Heart left ventricle (tissue), 16 donors: ENCODE results near the gene GTF2E1. TPM values are rescaled to one million over a fixed set of nuclear protein-coding genes. Genes with fewer than 3 reads are reported as not detected.

ENCODE experiments used
- ATAC-seq, 4 donors: fragments of 200-7000 bp; cut with Tn5 transposase; one replicate each; pipeline ENCODE4 v1.9.1; 2020 to 2022; ENCODE audit warnings: moderate library complexity in 4 of 4, mild to moderate bottlenecking in 3 of 4, moderate number of reproducible peaks in 1 of 4
- DNase-seq, 5 donors: peaks; one replicate each; pipeline ENCODE4 v3.0.0-alpha.2; 2020
- H3K27ac ChIP-seq, 12 donors: fragments of 200-600 bp; sonication (generic) in 4 of 12; one replicate each; pipeline versions ENCODE4 v1.5.0 to v1.8.0; 2016 to 2022; ENCODE audit warnings: mild to moderate bottlenecking in 2 of 12
- H3K27me3 ChIP-seq, 9 donors: fragments of 200-600 bp; sonication (generic) in 2 of 9; one replicate each; pipeline versions ENCODE4 v1.5.1 to v1.8.0; 2016 to 2022; ENCODE audit warnings: mild to moderate bottlenecking in 3 of 9
- H3K36me3 ChIP-seq, 9 donors: fragments of 200-600 bp; sonication (generic) in 2 of 9; one replicate each; pipeline versions ENCODE4 v1.5.0 to v1.8.0; 2018 to 2022; ENCODE audit warnings: mild to moderate bottlenecking in 2 of 9
- H3K4me1 ChIP-seq, 12 donors: fragments of 200-600 bp; sonication (generic) in 4 of 12; one replicate each; pipeline versions ENCODE4 v1.5.0 to v1.8.0; 2016 to 2022; ENCODE audit warnings: mild to moderate bottlenecking in 3 of 12
- H3K4me3 ChIP-seq, 12 donors: fragments of 200-600 bp; sonication (generic) in 4 of 12; one replicate each; pipeline versions ENCODE4 v1.5.0 to v1.8.0; 2017 to 2022; ENCODE audit warnings: mild to moderate bottlenecking in 9 of 12, moderate library complexity in 4 of 12
- H3K9me3 ChIP-seq, 12 donors: fragments of 200-600 bp; sonication (generic) in 4 of 12; one replicate each; pipeline versions ENCODE4 v1.5.0 to v1.8.0; 2016 to 2022; ENCODE audit warnings: mild to moderate bottlenecking in 1 of 12
- CTCF ChIP-seq, 12 donors: fragments of 200-600 bp; sonication (generic) in 4 of 12; IDR thresholded peaks; one replicate each; pipeline versions ENCODE4 v1.5.0 to v1.8.0; 2018 to 2022; ENCODE audit warnings: antibody characterized with exemption in 12 of 12, mild to moderate bottlenecking in 5 of 12
- POLR2A ChIP-seq, 2 donors: fragments of 450-650 bp; IDR thresholded peaks; one replicate each; pipeline ENCODE4 v1.6.1; 2017; ENCODE audit warnings: antibody characterized with exemption in 2 of 2, mild to moderate bottlenecking in 2 of 2, moderate library complexity in 2 of 2
- WGBS, 4 donors: extraction: QIAGEN DNeasy Blood & Tissue Kit in 2 of 4; methylation state at CpG; one replicate each; pipeline versions ENCODE4 v1.1.5 to v1.1.7; 2013 to 2018; 5-methylcytosine and 5-hydroxymethylcytosine counted together
- intact Hi-C, 10 donors: fragments of 100-400 bp; cut with DNase I; formaldehyde crosslinking; loops; one replicate each; pipeline versions ENCODE4 v1.11.1 to v1.14.2; 2022
- polyA plus RNA-seq, 2 donors: library from polyadenylated mRNA; stranded (reverse); fragments of 200-250 nt; gene quantifications; one replicate each; pipeline ENCODE4 v1.2.3, GENCODE V29; 2013
- total RNA-seq, 9 donors: library from RNA; depleted of rRNA in 2 of 9; stranded (reverse); fragments of >200 nt in 2 of 9; fragmentation: NEBNext Ultra II Directional in 3 of 9; extraction: Animal tissue kit (Norgen Biotek cat#: 25700) in 3 of 9; gene quantifications; one replicate each; pipeline versions ENCODE4 v1.1.0 to v1.2.4, GENCODE V29; 2016 to 2023
- donor health status: ischemic (EF 13 %, LVEDD 7.1; RV severe dilation, severe dysfunction).
- donor health status: healthy with polysubstance abuse.
- donor health status: DM: no; HTN: yes; CAD: no.
- donor health status: DM: no; HTN: no; CAD: no.
- donor health status: ischemic (EF 25% LVEDD 6.9; RV normal size, moderate dysfunction).
- donor health status: ischemic (EF 25% LVEDD 5.7; RV mildly dilated, moderate dysfunction).
- donor health status: healthy.
- donor health status: DM: yes; HTN: yes; CAD: no.
- donor health status: ischemic (EF 35%, LVEDD 5.7; RV mildly dilated, moderate dysfunction).
- donor health status: nonischemic (EF 11% LVEDD 7.7; RV severe dilation, severe dysfunction).
- donor health status: DM: yes; HTN: yes; CAD: no.
- donor health status: PGD.
- donor health status: ischemic (EF 29% LVEDD 5.4; RV normal size, mild dysfunction).
- donor health status: nonischemic (EF 23%, LVEDD 6.1; RV moderate dilation, normal function).

Gene GTF2E1
- total and polyA plus RNA-seq, 11 donors, result 3.7 to 15.1 (median 10.8) TPM

GRCh38 chr3:120823156-120823555 lies 80.6 kb downstream of the GTF2E1 start:
- no peak for DNase-seq
- 80 to 85% (median 81%) methylated on average over 3 of the region's 3 CpGs for WGBS, 4 donors

GRCh38 chr3:120824613-120825012 lies 82.1 kb downstream of the GTF2E1 start:
- H3K27ac ChIP-seq, result no peak overlapping the region
- H3K4me3 ChIP-seq, result no peak overlapping the region
- no peaks in the 10 kb centered on the region for H3K9me3 ChIP-seq
- H3K4me1 ChIP-seq, result no peaks in the 10 kb centered on the region
- WGBS, 4 donors, result 22 to 83% (median 44%) methylated on average over 1 of the region's 1 CpG
- intact Hi-C loops, result no loop called here
- TF ChIP-seq POLR2A (IDR thresholded peaks at IDR 0.05) (no peak), CTCF (IDR thresholded peaks at IDR 0.05) (no peak)
- H3K27me3 ChIP-seq, result no peaks in the 10 kb centered on the region
- no peak for DNase-seq
- ATAC-seq, result no peak
- H3K36me3 ChIP-seq, result no peaks in the 10 kb centered on the region

More at GRCh38 chr3:120823156-120823555, 80.6 kb downstream of the GTF2E1 start:
- ATAC-seq, result no peak
- intact Hi-C loops, result no loop called here
- Histone ChIP-seq H3K4me1 (no peaks in the 10 kb centered on the region), H3K27me3 (peaks cover 0 to 6% (median 0%) of the 10 kb centered on the region in 9 donors), H3K9me3 (no peaks in the 10 kb centered on the region), H3K36me3 (no peaks in the 10 kb centered on the region), H3K4me3 (no peak overlapping the region), H3K27ac (no peak overlapping the region)
- no peak for TF ChIP-seq CTCF (IDR thresholded peaks at IDR 0.05)
- TF ChIP-seq POLR2A (IDR thresholded peaks at IDR 0.05), result no peak

GRCh38 chr3:120828796-120829195 lies 86.3 kb downstream of the GTF2E1 start:
- no peaks in the 10 kb centered on the region for H3K4me1 ChIP-seq
- intact Hi-C loops, result no loop called here
- WGBS, 4 donors, result 45 to 72% (median 59%) methylated on average over 1 of the region's 1 CpG
- H3K27me3 ChIP-seq, result peaks cover 0 to 5% (median 0%) of the 10 kb centered on the region in 9 donors
- no peak for ATAC-seq
- TF ChIP-seq POLR2A (IDR thresholded peaks at IDR 0.05) (no peak), CTCF (IDR thresholded peaks at IDR 0.05) (no peak)
- H3K36me3 ChIP-seq, result no peaks in the 10 kb centered on the region
- H3K9me3 ChIP-seq, result no peaks in the 10 kb centered on the region
- DNase-seq, result no peak
- H3K4me3 ChIP-seq, result no peak overlapping the region
- no peak overlapping the region for H3K27ac ChIP-seq

- H3K36me3 ChIP-seq, result no peaks in the 10 kb centered on the region
- DNase-seq (no peak), ATAC-seq (no peak)
- H3K4me1 ChIP-seq, result no peaks in the 10 kb centered on the region
- H3K4me3 ChIP-seq, result no peak overlapping the region
- no peaks in the 10 kb centered on the region for H3K9me3 ChIP-seq
- intact Hi-C loops, result no loop called here
- no peak for TF ChIP-seq POLR2A (IDR thresholded peaks at IDR 0.05)
- no peak for TF ChIP-seq CTCF (IDR thresholded peaks at IDR 0.05)
- no peak overlapping the region for H3K27ac ChIP-seq
- WGBS, 4 donors, result 70 to 79% (median 71%) methylated on average over 4 of the region's 4 CpGs
- H3K27me3 ChIP-seq, result peaks cover 0 to 5% (median 0%) of the 10 kb centered on the region in 9 donors
Measured at GRCh38 chr3:120831066-120831465, 88.5 kb downstream of the GTF2E1 start.

Other genes starting within 250 kb of the GTF2E1 start
- gene NDUFB4, start 146.4 kb upstream of the GTF2E1 start, total RNA-seq, result 100 to 1,000 TPM; 283 to 596 (median 505) TPM
- gene NDUFB4, start 146.4 kb upstream of the GTF2E1 start, polyA plus RNA-seq, result 100 to 1,000 TPM; 477 to 899 TPM
- under 1 TPM in 3 of 9 donors, not detected in 6; 0.16 to 0.62 (median 0.56) TPM for gene HGD, start 60.5 kb upstream of the GTF2E1 start, total RNA-seq
- not detected for gene HGD, start 60.5 kb upstream of the GTF2E1 start, polyA plus RNA-seq
- 10 to 100 TPM in 8 of 9 donors, 1 to 10 TPM in 1; 6.8 to 28.3 (median 17.5) TPM for gene RABL3, start 228 bp upstream of the GTF2E1 start, total RNA-seq
- gene RABL3, start 228 bp upstream of the GTF2E1 start, polyA plus RNA-seq, result 10 to 100 TPM in 1 of 2 donors, 1 to 10 TPM in 1; 3.1 to 23.1 TPM
- gene STXBP5L, start 165.5 kb downstream of the GTF2E1 start, total RNA-seq, result under 1 TPM in 1 of 9 donors, not detected in 8; 0.10 TPM
- not detected for gene STXBP5L, start 165.5 kb downstream of the GTF2E1 start, polyA plus RNA-seq